ENCODE data around the gene TMEM208. TPM values are rescaled to one million over a fixed set of nuclear protein-coding genes. Genes with fewer than 3 reads are reported as not detected.

The TMEM208 gene
- polyA plus RNA-seq, 4 donors: 63.0 to 153 (median 102) TPM

GRCh38 chr16:67200491-67200890 is 26.4 kb upstream of the TMEM208 start:
- Histone ChIP-seq H3K4me3 (ENCODE audit: low read depth in 1 of 3, low read length in 3 of 3) (peak overlapping the region in 1 of 3 donors; percentile 93), H3K36me3 (ENCODE audit: control insufficient read depth in 3 of 3, insufficient read depth in 2 of 3, low read depth in 1 of 3, low read length in 3 of 3) (peaks cover 10 to 80% (median 38%) of the 10 kb centered on the region in 3 donors), H3K4me1 (ENCODE audit: control insufficient read depth in 3 of 3, insufficient read depth in 2 of 3, low read depth in 1 of 3, low read length in 2 of 3) (peaks cover 0 to 17% (median 2%) of the 10 kb centered on the region in 3 donors), H3K27ac (ENCODE audit: low read depth in 1 of 3, low read length in 2 of 3) (no peak overlapping the region), H3K9me3 (ENCODE audit: control insufficient read depth in 2 of 2, insufficient read depth in 1 of 2, low read depth in 1 of 2, low read length in 1 of 2) (no peaks in the 10 kb centered on the region), H3K27me3 (ENCODE audit: control insufficient read depth in 3 of 3, insufficient read depth in 3 of 3, low read length in 3 of 3) (no peaks in the 10 kb centered on the region)
- no peak for DNase-seq
- 89 to 94% (median 90%) methylated on average over 8 of the region's 8 CpGs for WGBS, 3 donors
- no peak for FAIRE-seq

- Histone ChIP-seq H3K36me3 (ENCODE audit: control insufficient read depth in 3 of 3, insufficient read depth in 2 of 3, low read depth in 1 of 3, low read length in 3 of 3) (peaks cover 5 to 78% (median 31%) of the 10 kb centered on the region in 3 donors), H3K27me3 (ENCODE audit: control insufficient read depth in 3 of 3, insufficient read depth in 3 of 3, low read length in 3 of 3) (no peaks in the 10 kb centered on the region), H3K4me3 (ENCODE audit: low read depth in 1 of 3, low read length in 3 of 3) (no peak overlapping the region), H3K27ac (ENCODE audit: low read depth in 1 of 3, low read length in 2 of 3) (no peak overlapping the region), H3K9me3 (ENCODE audit: control insufficient read depth in 2 of 2, insufficient read depth in 1 of 2, low read depth in 1 of 2, low read length in 1 of 2) (no peaks in the 10 kb centered on the region), H3K4me1 (ENCODE audit: control insufficient read depth in 3 of 3, insufficient read depth in 2 of 3, low read depth in 1 of 3, low read length in 2 of 3) (peaks cover 0 to 17% (median 2%) of the 10 kb centered on the region in 3 donors)
- no peak for FAIRE-seq
- DNase-seq: no peak
- WGBS, 3 donors: 93 to 96% (median 94%) methylated on average over 39 to 40 of the region's 40 CpGs
Measured at GRCh38 chr16:67201411-67202345, 25.3 kb upstream of the TMEM208 start.

- FAIRE-seq: no peak
- Histone ChIP-seq H3K4me3 (ENCODE audit: low read depth in 1 of 3, low read length in 3 of 3) (no peak overlapping the region), H3K4me1 (ENCODE audit: control insufficient read depth in 3 of 3, insufficient read depth in 2 of 3, low read depth in 1 of 3, low read length in 2 of 3) (peaks cover 0 to 17% (median 2%) of the 10 kb centered on the region in 3 donors), H3K36me3 (ENCODE audit: control insufficient read depth in 3 of 3, insufficient read depth in 2 of 3, low read depth in 1 of 3, low read length in 3 of 3) (peaks cover 5 to 77% (median 24%) of the 10 kb centered on the region in 3 donors), H3K27ac (ENCODE audit: low read depth in 1 of 3, low read length in 2 of 3) (no peak overlapping the region), H3K27me3 (ENCODE audit: control insufficient read depth in 3 of 3, insufficient read depth in 3 of 3, low read length in 3 of 3) (no peaks in the 10 kb centered on the region), H3K9me3 (ENCODE audit: control insufficient read depth in 2 of 2, insufficient read depth in 1 of 2, low read depth in 1 of 2, low read length in 1 of 2) (no peaks in the 10 kb centered on the region)
- 94 to 97% (median 94%) methylated on average over 11 to 12 of the region's 12 CpGs for WGBS, 3 donors
- DNase-seq: no peak
Measured at GRCh38 chr16:67202426-67202825, 24.5 kb upstream of the TMEM208 start.

GRCh38 chr16:67202956-67203493 is 23.9 kb upstream of the TMEM208 start:
- no peak overlapping the region for H3K27ac ChIP-seq (ENCODE audit: low read depth in 1 of 3, low read length in 2 of 3)
- H3K36me3 ChIP-seq (ENCODE audit: control insufficient read depth in 3 of 3, insufficient read depth in 2 of 3, low read depth in 1 of 3, low read length in 3 of 3): peaks cover 2 to 74% (median 21%) of the 10 kb centered on the region in 3 donors
- FAIRE-seq: no peak

GRCh38 chr16:67204076-67204475 is 22.9 kb upstream of the TMEM208 start:
- Histone ChIP-seq H3K27ac (ENCODE audit: low read depth in 1 of 3, low read length in 2 of 3) (no peak overlapping the region), H3K4me3 (ENCODE audit: low read depth in 1 of 3, low read length in 3 of 3) (no peak overlapping the region), H3K36me3 (ENCODE audit: control insufficient read depth in 3 of 3, insufficient read depth in 2 of 3, low read depth in 1 of 3, low read length in 3 of 3) (peaks cover 2 to 71% (median 21%) of the 10 kb centered on the region in 3 donors), H3K4me1 (ENCODE audit: control insufficient read depth in 3 of 3, insufficient read depth in 2 of 3, low read depth in 1 of 3, low read length in 2 of 3) (peaks cover 0 to 6% (median 0%) of the 10 kb centered on the region in 3 donors), H3K27me3 (ENCODE audit: control insufficient read depth in 3 of 3, insufficient read depth in 3 of 3, low read length in 3 of 3) (no peaks in the 10 kb centered on the region), H3K9me3 (ENCODE audit: control insufficient read depth in 2 of 2, insufficient read depth in 1 of 2, low read depth in 1 of 2, low read length in 1 of 2) (no peaks in the 10 kb centered on the region)
- FAIRE-seq: no peak
- 80 to 86% (median 84%) methylated on average over 4 of the region's 4 CpGs for WGBS, 3 donors
- DNase-seq: no peak

More at GRCh38 chr16:67202956-67203493, 23.9 kb upstream of the TMEM208 start:
- no peak for DNase-seq
- Histone ChIP-seq H3K4me3 (ENCODE audit: low read depth in 1 of 3, low read length in 3 of 3) (no peak overlapping the region), H3K9me3 (ENCODE audit: control insufficient read depth in 2 of 2, insufficient read depth in 1 of 2, low read depth in 1 of 2, low read length in 1 of 2) (no peaks in the 10 kb centered on the region), H3K27me3 (ENCODE audit: control insufficient read depth in 3 of 3, insufficient read depth in 3 of 3, low read length in 3 of 3) (no peaks in the 10 kb centered on the region), H3K4me1 (ENCODE audit: control insufficient read depth in 3 of 3, insufficient read depth in 2 of 3, low read depth in 1 of 3, low read length in 2 of 3) (peaks cover 0 to 14% (median 2%) of the 10 kb centered on the region in 3 donors)
- 92 to 95% (median 94%) methylated on average over 19 to 23 of the region's 23 CpGs for WGBS, 3 donors

- no peak for DNase-seq
- WGBS, 3 donors: 90 to 93% (median 92%) methylated on average over 8 of the region's 8 CpGs
- Histone ChIP-seq H3K36me3 (ENCODE audit: control insufficient read depth in 3 of 3, insufficient read depth in 2 of 3, low read depth in 1 of 3, low read length in 3 of 3) (peaks cover 2 to 73% (median 21%) of the 10 kb centered on the region in 3 donors), H3K27ac (ENCODE audit: low read depth in 1 of 3, low read length in 2 of 3) (no peak overlapping the region), H3K4me1 (ENCODE audit: control insufficient read depth in 3 of 3, insufficient read depth in 2 of 3, low read depth in 1 of 3, low read length in 2 of 3) (no peaks in the 10 kb centered on the region), H3K4me3 (ENCODE audit: low read depth in 1 of 3, low read length in 3 of 3) (no peak overlapping the region), H3K27me3 (ENCODE audit: control insufficient read depth in 3 of 3, insufficient read depth in 3 of 3, low read length in 3 of 3) (no peaks in the 10 kb centered on the region), H3K9me3 (ENCODE audit: control insufficient read depth in 2 of 2, insufficient read depth in 1 of 2, low read depth in 1 of 2, low read length in 1 of 2) (no peaks in the 10 kb centered on the region)
- no peak for FAIRE-seq
Measured at GRCh38 chr16:67206129-67206837, 20.6 kb upstream of the TMEM208 start.

GRCh38 chr16:67206838-67207248 is 20.1 kb upstream of the TMEM208 start:
- H3K27ac ChIP-seq (ENCODE audit: low read depth in 1 of 3, low read length in 2 of 3): no peak overlapping the region
- WGBS, 3 donors: 83 to 95% (median 92%) methylated on average over 3 of the region's 3 CpGs
- peaks cover 2 to 67% (median 16%) of the 10 kb centered on the region in 3 donors for H3K36me3 ChIP-seq (ENCODE audit: control insufficient read depth in 3 of 3, insufficient read depth in 2 of 3, low read depth in 1 of 3, low read length in 3 of 3)
- DNase-seq (no peak), FAIRE-seq (no peak)
- no peaks in the 10 kb centered on the region for H3K9me3 ChIP-seq (ENCODE audit: control insufficient read depth in 2 of 2, insufficient read depth in 1 of 2, low read depth in 1 of 2, low read length in 1 of 2)
- no peaks in the 10 kb centered on the region for H3K27me3 ChIP-seq (ENCODE audit: control insufficient read depth in 3 of 3, insufficient read depth in 3 of 3, low read length in 3 of 3)
- no peak overlapping the region for H3K4me3 ChIP-seq (ENCODE audit: low read depth in 1 of 3, low read length in 3 of 3)
- H3K4me1 ChIP-seq (ENCODE audit: control insufficient read depth in 3 of 3, insufficient read depth in 2 of 3, low read depth in 1 of 3, low read length in 2 of 3): no peaks in the 10 kb centered on the region

Data from small intestine (tissue), 7 donors.